H1 (cell line): ENCODE data around the gene ACTL8.

Source experiments
- CHD2 ChIP-seq: IDR thresholded peaks from 2 replicates; pipeline ENCODE4 v1.6.1; 2012; ENCODE audit warnings: low read length, improper control_type of control experiment
- CTCF ChIP-seq, 3 experiments: IDR thresholded peaks; 1 replicate in 2 of 3; 2 replicates in 1 of 3; pipeline versions ENCODE4 v1.5.1 to v1.6.1; 2011; ENCODE audit warnings: low read length in 3 of 3, mild to moderate bottlenecking in 3 of 3, inconsistent platforms in 2 of 3, low read depth in 1 of 3, moderate library complexity in 1 of 3; ENCODE audit not compliant: insufficient read depth in 1 of 3; ENCODE audit errors: control extremely low read depth in 1 of 3
- EZH2 ChIP-seq: fragments of 200-600 bp; sonication (generic); IDR thresholded peaks from 2 replicates; pipeline ENCODE4 v1.7.1; 2012; ENCODE audit warnings: low read depth, mild to moderate bottlenecking, moderate library complexity, low read length, inconsistent platforms; ENCODE audit not compliant: severe bottlenecking
- TBP ChIP-seq: IDR thresholded peaks from 2 replicates; pipeline ENCODE4 v1.6.1; 2011; ENCODE audit warnings: low read depth, low read length, improper control_type of control experiment
- ZNF274 ChIP-seq: IDR thresholded peaks from 2 replicates; pipeline ENCODE4 v1.7.0; 2012; ENCODE audit warnings: low read length, borderline replicate concordance; ENCODE audit errors: extremely low read depth

GRCh38 chr1:17857996-17858395 is 102.9 kb downstream of the ACTL8 start:
- TF ChIP-seq CTCF (IDR thresholded peaks at IDR 0.05; ENCODE audit: control extremely low read depth in 1 of 3, insufficient read depth in 1 of 3, low read depth in 1 of 3, low read length in 3 of 3), result no peak
- no peak for TF ChIP-seq TBP
- TF ChIP-seq EZH2, result no peak
- no peak for TF ChIP-seq ZNF274
- TF ChIP-seq CHD2, result no peak
